ENCODE data around the gene RASEF.
"Not testable (repeated sequence)": the region's sequence is repeated elsewhere in the genome, so short reads cannot be mapped to it uniquely, and the experiment has no call there.

RASEF gene

GRCh38 chr9:83062651-83063527 lies at the start of gene RASEF:
TSS of gene RASEF (minus strand) at chr9:83063142. CDS start at chr9:83062867, 275 bp downstream.
- peak; percentile 24 for DNase-seq (ENCODE audit: low spot score)

- DNase-seq (ENCODE audit: low spot score), result no peak
Measured at GRCh38 chr9:83111169-83111568, 48.2 kb upstream of the RASEF start.

DNA sequence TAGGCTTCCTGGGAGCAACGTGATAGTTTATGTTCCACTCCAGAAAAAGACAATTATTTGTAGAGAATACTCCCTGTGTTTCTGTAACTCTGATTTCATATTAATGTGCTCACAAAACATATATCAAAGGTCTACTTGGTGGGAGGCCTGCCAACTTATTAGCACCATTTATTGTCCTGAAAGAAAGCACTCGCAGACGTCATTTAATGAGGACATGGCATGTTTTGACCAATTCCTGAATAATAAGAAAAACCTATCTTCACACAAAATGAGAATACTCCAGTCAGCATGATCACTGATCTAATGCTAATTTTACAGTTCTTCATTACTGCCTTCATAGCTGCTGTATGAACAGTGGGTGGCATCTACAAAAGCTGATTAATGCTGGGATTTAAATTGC lies 46.4 kb upstream of the RASEF start:
- no peak for DNase-seq (ENCODE audit: low spot score)

DNA sequence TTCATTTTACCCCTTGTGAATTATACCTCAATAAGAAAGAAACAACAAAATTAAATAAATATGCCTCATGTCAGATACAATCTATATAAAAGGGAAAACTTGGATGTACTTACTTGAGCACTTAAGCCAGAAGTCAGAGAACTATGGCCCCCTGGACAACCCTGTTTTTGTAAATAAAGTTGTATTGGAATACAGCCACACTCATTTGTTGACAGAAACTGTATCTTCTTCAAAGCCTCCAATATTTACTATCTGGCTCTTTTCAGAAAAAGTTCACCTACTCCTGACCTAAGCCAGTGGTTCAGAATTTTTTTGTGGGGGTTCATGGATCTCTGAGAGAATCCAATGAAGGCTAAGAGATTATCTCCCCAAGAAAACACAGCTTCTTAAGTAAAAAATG lies 45.3 kb upstream of the RASEF start:
- no peak for DNase-seq (ENCODE audit: low spot score)

- DNase-seq (ENCODE audit: low spot score), result no peak
Measured at GRCh38 chr9:83106772-83107171, 43.8 kb upstream of the RASEF start.

DNA sequence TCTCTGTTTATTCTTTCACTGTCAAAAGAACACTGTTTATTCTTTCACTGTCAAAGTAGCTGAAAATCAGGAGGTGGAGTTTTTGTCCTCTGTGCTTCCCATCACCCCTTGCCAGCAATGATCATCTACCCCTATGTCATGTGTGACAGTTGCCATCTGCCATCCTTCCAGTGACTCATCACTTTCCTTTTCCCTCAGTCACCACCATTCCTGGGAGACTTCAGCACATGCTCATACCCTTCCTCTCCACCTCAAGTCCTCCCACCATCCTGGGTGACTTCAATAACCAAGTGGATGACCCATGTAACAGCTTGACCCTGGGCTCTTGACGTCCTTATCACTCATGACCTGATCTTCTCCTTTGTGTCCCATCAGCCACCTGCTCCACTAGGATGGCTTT lies 43.3 kb upstream of the RASEF start:
- no peak for DNase-seq (ENCODE audit: low spot score)

DNA sequence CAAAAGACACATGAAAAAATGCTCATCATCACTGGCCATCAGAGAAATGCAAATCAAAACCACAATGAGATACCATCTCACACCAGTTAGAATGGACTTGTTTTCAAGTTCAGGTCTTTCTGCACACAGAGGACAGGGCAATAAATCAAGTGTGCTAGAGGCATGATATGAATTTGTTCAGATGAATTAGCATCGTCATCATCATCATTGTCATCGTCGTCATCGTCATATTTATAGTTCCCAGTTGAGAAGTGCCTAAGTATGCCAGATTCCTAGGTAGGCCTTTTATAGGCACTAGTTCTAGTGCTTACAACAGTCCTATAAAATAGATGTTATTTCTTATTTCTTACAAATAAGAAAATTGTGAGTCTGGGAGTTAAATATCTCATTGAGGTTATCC lies 34.7 kb upstream of the RASEF start:
- DNase-seq (ENCODE audit: low spot score), result no peak

DNA sequence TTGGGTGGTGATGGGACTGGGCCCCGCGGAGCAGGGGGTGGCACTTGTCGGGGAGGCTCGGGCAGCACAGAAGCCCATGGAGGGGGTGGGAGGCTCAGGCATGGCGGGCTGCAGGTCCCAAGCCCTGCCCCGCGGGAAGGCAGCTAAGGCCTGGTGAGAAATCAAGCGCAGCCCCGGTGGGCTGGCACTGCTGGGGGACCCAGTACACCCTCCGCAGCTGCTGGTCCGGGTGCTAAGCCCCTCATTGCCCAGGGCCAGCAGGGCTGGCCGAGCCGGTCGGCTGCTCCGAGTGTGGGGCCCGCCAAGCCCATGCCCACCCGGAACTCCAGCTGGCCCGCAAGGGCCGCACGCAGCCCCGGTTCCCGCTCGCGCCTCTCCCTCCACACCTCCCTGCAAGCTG lies 30.4 kb upstream of the RASEF start:
- not testable (repeated sequence) for DNase-seq (ENCODE audit: low spot score)

GRCh38 chr9:83081846-83082245 lies 18.9 kb upstream of the RASEF start:
- DNase-seq (ENCODE audit: low spot score), result no peak

GRCh38 chr9:83081010-83081409 lies 18.1 kb upstream of the RASEF start:
- no peak for DNase-seq (ENCODE audit: low spot score)

DNA sequence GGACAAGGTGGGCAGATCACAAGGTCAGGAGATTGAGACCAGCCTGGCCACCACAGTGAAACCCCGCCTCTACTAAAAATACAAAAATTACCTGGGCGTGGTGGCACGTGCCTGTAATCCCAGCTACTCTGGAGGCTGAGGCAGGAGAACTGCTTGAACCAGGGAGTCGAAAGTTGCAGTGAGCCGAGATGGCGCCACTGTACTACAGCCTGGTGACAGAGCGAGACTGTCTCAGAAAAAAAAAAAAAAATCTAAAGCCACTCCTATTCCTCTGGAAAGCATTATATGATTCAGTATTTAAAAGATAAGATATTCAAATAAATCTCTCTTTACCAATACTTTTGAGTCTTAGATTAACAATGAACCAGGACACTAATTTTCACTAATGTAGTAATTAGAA lies 13.0 kb upstream of the RASEF start:
- not testable (repeated sequence) for DNase-seq (ENCODE audit: low spot score)

DNA sequence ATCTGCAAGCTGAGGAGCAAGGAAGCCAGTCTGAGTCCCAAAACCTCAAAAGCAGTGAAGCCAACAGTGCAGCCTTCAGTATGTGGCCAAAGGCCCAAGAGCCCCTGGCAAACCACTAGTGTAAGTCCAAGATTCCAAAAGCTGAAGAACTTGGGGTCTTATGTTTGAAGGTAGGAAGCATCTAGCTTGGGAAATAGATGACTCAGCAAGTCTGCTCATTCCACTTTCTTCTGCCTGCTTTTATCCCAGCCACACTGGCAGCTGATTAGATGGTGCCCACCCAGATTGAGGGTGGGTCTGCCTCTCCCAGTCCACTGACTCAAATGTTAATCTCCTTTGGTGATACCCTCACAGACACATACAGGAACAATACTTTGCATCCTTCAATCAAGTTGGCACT lies 9.6 kb upstream of the RASEF start:
- not testable (repeated sequence) for DNase-seq (ENCODE audit: low spot score)

GRCh38 chr9:83071626-83072025 lies 8.7 kb upstream of the RASEF start:
- no peak for DNase-seq (ENCODE audit: low spot score)

- DNase-seq (ENCODE audit: low spot score), result peak; percentile 13
Measured at GRCh38 chr9:83070261-83070660, 7.3 kb upstream of the RASEF start.

DNA sequence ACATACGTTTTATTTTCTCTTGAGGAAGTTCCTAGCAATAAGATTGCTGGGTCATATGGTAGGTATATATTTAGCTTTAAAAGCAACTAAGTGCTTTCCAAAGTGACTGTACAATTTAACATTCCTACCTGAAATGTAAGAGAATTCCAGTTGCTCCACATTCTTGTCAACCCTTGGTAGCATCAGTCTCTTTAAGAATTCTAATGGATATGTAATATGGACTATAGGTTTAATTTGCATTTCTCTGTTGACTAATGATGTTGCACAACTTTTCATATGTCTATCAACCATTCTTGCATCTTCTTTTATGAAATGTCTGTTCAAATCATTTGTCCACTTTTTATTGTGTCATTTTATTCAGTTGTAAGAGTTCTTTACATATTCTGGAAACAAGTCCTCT lies 6.7 kb upstream of the RASEF start:
- DNase-seq (ENCODE audit: low spot score), result no peak

DNA sequence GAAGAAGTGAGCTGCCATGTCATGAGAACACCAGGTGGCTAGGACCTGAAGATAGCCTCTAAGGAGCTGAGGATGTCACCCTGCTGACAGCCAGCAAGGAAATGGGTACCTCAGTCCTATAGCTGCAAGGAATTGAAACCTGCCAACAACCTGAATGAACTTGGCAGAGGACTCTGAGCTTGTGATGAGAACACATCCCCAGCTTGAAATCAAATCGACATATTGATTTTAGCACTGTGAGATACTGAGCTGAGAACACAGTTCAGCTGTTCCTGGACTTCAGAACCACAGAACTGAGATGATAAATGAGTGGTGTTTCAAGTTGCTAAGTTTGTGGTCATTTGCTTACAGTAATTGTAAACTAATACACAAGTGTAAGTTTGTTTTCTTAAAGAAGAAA lies 5.5 kb upstream of the RASEF start:
- no peak for DNase-seq (ENCODE audit: low spot score)

DNA sequence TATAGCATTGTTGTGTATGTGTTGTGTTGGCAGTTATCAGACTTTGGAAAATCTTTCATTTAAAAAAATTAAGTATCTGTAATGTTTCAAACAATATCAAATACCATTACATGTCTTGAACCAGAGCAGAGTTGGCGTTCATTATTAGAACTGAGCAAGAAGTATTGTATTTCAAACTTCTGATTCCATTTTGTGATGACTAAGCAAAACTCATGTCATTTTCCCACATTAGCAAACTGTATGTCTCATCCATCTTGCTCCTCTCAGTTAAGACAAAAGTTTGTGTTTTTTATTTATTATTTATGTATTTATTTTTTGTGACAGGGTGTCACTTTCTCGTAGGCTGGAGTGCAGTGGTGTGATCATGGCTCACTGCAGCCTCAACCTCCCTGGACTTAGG lies 4.6 kb upstream of the RASEF start:
- DNase-seq (ENCODE audit: low spot score), result no peak

- DNase-seq (ENCODE audit: low spot score), result peak; percentile 60
Measured at GRCh38 chr9:83066771-83067170, 3.8 kb upstream of the RASEF start.

DNA sequence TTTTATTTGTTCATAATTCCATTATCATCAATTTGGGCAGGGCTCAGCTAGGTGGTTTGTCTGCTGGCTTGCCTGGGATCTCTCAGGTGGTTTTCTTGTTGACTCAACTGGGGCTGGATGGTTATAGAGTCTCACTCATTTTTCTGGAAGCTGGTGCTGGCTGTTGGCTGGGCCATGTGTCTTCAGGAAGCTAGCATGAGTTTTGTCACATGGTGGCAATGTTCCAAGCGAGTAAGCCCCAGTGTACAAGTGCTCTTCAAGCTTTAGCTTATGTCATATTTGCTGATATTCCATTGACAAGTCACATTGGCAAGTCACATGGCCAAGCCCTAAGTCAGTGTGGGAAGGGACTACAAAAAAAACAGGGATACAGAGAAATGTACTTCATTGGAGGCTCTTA lies 2.3 kb upstream of the RASEF start:
- DNase-seq (ENCODE audit: low spot score), result no peak

DNA sequence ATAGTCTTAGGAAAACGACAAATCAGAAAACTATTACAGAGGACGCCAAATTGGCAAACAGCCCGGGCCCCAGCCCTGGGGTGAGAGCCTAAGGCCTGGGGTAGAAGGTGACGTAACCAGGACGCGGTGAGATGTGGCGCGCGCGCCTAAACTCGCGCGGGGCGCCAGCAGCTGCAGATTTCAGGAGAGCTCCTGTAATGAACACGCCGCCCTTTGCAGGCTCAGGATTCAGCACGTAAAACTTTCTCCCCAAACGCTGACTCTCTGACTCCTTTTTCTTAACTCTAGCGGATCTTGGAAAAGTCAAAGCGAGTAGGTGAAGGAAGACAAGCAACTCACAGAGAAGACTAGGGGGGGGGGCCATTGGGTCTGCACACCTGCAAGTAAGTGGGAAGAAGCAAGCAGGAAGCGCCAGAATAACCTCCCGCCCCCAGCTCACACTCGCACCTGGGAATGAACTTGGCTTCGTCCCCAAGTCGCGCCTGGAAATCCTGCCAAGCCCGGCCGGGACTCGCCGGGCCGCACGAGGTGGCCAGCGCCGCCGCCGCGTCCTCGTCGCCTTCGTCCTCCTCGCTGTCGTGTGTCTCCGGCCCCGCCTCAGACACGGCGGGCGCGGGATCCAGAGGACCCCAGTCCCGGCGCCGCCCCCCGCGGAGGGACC lies 822 bp downstream of the RASEF start:
- DNase-seq (ENCODE audit: low spot score), result peak; percentile 17

- DNase-seq (ENCODE audit: low spot score), result no peak
Measured at GRCh38 chr9:83061036-83061435, 1.9 kb downstream of the RASEF start.

- no peak for DNase-seq (ENCODE audit: low spot score)
Measured at GRCh38 chr9:83060556-83060955, 2.4 kb downstream of the RASEF start.

- no peak for DNase-seq (ENCODE audit: low spot score)
Measured at GRCh38 chr9:83059417-83059816, 3.5 kb downstream of the RASEF start.

DNA sequence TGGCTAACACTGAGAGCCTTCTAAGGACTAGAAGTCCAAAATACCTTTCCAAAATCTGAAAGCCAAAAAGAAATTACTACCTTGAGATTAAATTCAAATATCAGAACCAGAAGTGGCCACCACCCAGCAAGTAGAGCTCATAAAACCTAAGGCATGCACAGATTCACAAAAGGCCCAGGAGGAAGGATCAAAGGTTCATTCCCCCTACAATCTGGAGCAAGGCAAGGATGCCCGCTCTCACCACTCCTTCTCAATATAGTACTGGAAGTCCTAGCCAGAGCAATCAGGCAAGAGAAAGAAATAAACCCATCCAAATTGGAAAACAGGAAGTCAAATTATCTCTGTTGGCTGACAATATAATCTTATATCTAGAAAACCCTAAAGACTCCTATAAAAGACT lies 6.0 kb downstream of the RASEF start:
- DNase-seq (ENCODE audit: low spot score), result no peak
